Memory B cell (primary cell): ENCODE measurements around the gene U2AF1L4.

Source experiments
- ATAC-seq: fragments of 150-1000 bp; cut with Tn5 transposase; 2 replicates; pipeline ENCODE4 v1.10.0; 2021; ENCODE audit warnings: low read depth, mild to moderate bottlenecking, moderate library complexity
- DNase-seq, 2 donors: peaks; one replicate each; pipeline ENCODE4 v3.0.0; 2022; ENCODE audit warnings: low spot score in 2 of 2
- H3K27ac Mint-ChIP-seq: one replicate; pipeline ENCODE4 v1.8.0; 2022; ENCODE audit warnings: mild to moderate bottlenecking, moderate library complexity, mixed read lengths
- H3K27me3 Mint-ChIP-seq: one replicate; pipeline ENCODE4 v1.8.0; 2022; ENCODE audit warnings: mixed read lengths
- H3K36me3 Mint-ChIP-seq: one replicate; pipeline ENCODE4 v1.8.0; 2022; ENCODE audit warnings: mild to moderate bottlenecking, mixed read lengths
- H3K4me1 Mint-ChIP-seq: one replicate; pipeline ENCODE4 v1.8.0; 2022; ENCODE audit warnings: mixed read lengths
- H3K4me3 Mint-ChIP-seq: one replicate; pipeline ENCODE4 v1.8.0; 2022; ENCODE audit warnings: mild to moderate bottlenecking, moderate library complexity, mixed read lengths
- H3K9me3 Mint-ChIP-seq: one replicate; pipeline ENCODE4 v1.8.0; 2022; ENCODE audit warnings: mixed read lengths

Gene U2AF1L4

GRCh38 chr19:35785339-35785627, 40.1 kb upstream of the U2AF1L4 start:
- no peak overlapping the region for H3K27ac Mint-ChIP-seq
- no peak overlapping the region for H3K4me3 Mint-ChIP-seq
- peaks cover 7% of the 10 kb centered on the region for H3K36me3 Mint-ChIP-seq
- H3K9me3 Mint-ChIP-seq, result no peaks in the 10 kb centered on the region
- no peaks in the 10 kb centered on the region for H3K4me1 Mint-ChIP-seq
- no peaks in the 10 kb centered on the region for H3K27me3 Mint-ChIP-seq
- ATAC-seq (no peak), DNase-seq (no peak)

GRCh38 chr19:35784503-35785338, 39.5 kb upstream of the U2AF1L4 start:
- ATAC-seq (no peak), DNase-seq (no peak)
- H3K4me1 Mint-ChIP-seq, result no peaks in the 10 kb centered on the region
- H3K27me3 Mint-ChIP-seq, result no peaks in the 10 kb centered on the region
- no peak overlapping the region for H3K4me3 Mint-ChIP-seq
- H3K9me3 Mint-ChIP-seq, result no peaks in the 10 kb centered on the region
- no peak overlapping the region for H3K27ac Mint-ChIP-seq
- peaks cover 8% of the 10 kb centered on the region for H3K36me3 Mint-ChIP-seq

- H3K9me3 Mint-ChIP-seq, result no peaks in the 10 kb centered on the region
- no peaks in the 10 kb centered on the region for H3K4me1 Mint-ChIP-seq
- no peak overlapping the region for H3K27ac Mint-ChIP-seq
- no peaks in the 10 kb centered on the region for H3K27me3 Mint-ChIP-seq
- ATAC-seq, result no peak
- no peak for DNase-seq
- H3K36me3 Mint-ChIP-seq, result peaks cover 9% of the 10 kb centered on the region
- no peak overlapping the region for H3K4me3 Mint-ChIP-seq
Observed at GRCh38 chr19:35783469-35784434, 38.5 kb upstream of the U2AF1L4 start.

GRCh38 chr19:35782589-35782988, 37.4 kb upstream of the U2AF1L4 start:
- H3K4me1 Mint-ChIP-seq, result no peaks in the 10 kb centered on the region
- H3K36me3 Mint-ChIP-seq, result peaks cover 9% of the 10 kb centered on the region
- no peak overlapping the region for H3K27ac Mint-ChIP-seq
- no peak for DNase-seq
- H3K4me3 Mint-ChIP-seq, result no peak overlapping the region
- H3K9me3 Mint-ChIP-seq, result no peaks in the 10 kb centered on the region
- no peak for ATAC-seq
- no peaks in the 10 kb centered on the region for H3K27me3 Mint-ChIP-seq

DNA sequence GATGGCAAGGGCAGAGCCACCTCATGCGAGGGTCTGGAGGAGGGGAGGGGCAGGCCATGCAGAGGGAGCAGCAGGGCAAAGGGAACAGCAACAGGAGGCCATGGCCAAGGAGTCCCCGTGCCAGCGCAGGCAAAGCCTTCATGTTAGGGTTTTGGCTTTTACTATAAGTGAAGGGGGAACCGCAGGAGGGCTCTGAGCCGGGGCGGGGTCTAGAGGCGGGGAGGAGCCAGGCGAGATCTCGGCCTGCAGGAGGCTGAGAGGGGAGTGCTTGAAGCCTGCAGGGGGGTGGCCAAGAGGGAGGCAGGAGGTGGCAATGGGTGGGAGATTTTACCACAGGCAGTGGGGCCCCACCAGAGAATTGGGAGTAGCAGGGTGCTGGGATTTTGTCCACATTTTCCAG, 36.4 kb upstream of the U2AF1L4 start:
- no peak for ATAC-seq
- H3K4me1 Mint-ChIP-seq, result peaks cover 1% of the 10 kb centered on the region
- H3K9me3 Mint-ChIP-seq, result no peaks in the 10 kb centered on the region
- H3K27me3 Mint-ChIP-seq, result no peaks in the 10 kb centered on the region
- H3K27ac Mint-ChIP-seq, result no peak overlapping the region
- no peak for DNase-seq
- no peak overlapping the region for H3K4me3 Mint-ChIP-seq
- H3K36me3 Mint-ChIP-seq, result peaks cover 9% of the 10 kb centered on the region

GRCh38 chr19:35780717-35781116, 35.5 kb upstream of the U2AF1L4 start:
- peaks cover 7% of the 10 kb centered on the region for H3K4me1 Mint-ChIP-seq
- H3K27me3 Mint-ChIP-seq, result no peaks in the 10 kb centered on the region
- H3K27ac Mint-ChIP-seq, result no peak overlapping the region
- H3K36me3 Mint-ChIP-seq, result peaks cover 9% of the 10 kb centered on the region
- ATAC-seq (no peak), DNase-seq (no peak)
- no peak overlapping the region for H3K4me3 Mint-ChIP-seq
- no peaks in the 10 kb centered on the region for H3K9me3 Mint-ChIP-seq

GRCh38 chr19:35780058-35780457, 34.8 kb upstream of the U2AF1L4 start:
- H3K27ac Mint-ChIP-seq, result no peak overlapping the region
- ATAC-seq (no peak), DNase-seq (no peak)
- peaks cover 7% of the 10 kb centered on the region for H3K4me1 Mint-ChIP-seq
- peaks cover 9% of the 10 kb centered on the region for H3K36me3 Mint-ChIP-seq
- H3K4me3 Mint-ChIP-seq, result no peak overlapping the region
- no peaks in the 10 kb centered on the region for H3K27me3 Mint-ChIP-seq
- no peaks in the 10 kb centered on the region for H3K9me3 Mint-ChIP-seq

DNA sequence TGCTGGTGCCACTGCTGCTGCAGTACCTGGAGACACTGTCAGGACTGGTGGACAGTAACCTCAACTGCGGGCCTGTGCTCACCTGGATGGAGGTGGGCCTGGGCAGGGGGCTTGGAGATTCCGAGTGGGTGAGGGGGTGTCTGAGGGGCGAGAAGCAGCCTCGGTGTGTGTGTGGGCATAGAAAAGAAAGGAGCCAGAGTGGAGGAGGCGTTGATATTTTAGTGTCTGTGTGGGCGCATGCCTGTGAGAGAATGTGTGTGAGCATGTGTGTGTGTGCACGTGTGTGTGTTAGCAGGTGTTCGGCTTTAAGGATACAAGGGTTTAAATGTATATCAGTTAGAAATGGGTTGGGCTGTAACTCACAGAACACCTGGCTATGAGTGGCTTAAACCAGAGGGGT, 33.8 kb upstream of the U2AF1L4 start:
- DNase-seq (no peak), ATAC-seq (no peak)
- Mint-ChIP-seq H3K27ac (no peak overlapping the region), H3K27me3 (no peaks in the 10 kb centered on the region), H3K4me3 (no peak overlapping the region), H3K36me3 (peaks cover 9% of the 10 kb centered on the region), H3K9me3 (no peaks in the 10 kb centered on the region), H3K4me1 (peaks cover 11% of the 10 kb centered on the region)

DNA sequence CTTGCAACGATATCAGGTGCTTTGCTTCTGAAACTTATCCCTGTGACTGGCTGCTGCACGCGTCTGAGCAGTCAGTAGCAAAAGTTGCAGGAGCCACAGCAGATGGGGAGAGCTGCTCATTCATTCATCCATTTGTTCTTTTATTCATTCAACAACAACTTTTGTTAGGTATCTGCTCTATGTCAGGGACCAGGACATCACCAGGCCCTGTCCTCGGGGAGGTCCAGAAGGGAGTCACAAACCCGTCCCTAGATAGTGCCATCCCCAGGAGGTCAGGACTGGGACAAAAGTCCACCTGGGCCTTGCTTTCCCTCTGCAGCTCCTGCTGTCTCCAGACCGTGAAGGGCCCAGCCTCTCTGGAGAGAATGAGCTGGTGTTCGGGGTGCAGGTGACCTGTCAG, 32.7 kb upstream of the U2AF1L4 start:
- Mint-ChIP-seq H3K27me3 (no peaks in the 10 kb centered on the region), H3K4me1 (peaks cover 11% of the 10 kb centered on the region), H3K27ac (no peak overlapping the region), H3K36me3 (peaks cover 6% of the 10 kb centered on the region), H3K4me3 (no peak overlapping the region), H3K9me3 (no peaks in the 10 kb centered on the region)
- no peak for DNase-seq
- ATAC-seq, result no peak

DNA sequence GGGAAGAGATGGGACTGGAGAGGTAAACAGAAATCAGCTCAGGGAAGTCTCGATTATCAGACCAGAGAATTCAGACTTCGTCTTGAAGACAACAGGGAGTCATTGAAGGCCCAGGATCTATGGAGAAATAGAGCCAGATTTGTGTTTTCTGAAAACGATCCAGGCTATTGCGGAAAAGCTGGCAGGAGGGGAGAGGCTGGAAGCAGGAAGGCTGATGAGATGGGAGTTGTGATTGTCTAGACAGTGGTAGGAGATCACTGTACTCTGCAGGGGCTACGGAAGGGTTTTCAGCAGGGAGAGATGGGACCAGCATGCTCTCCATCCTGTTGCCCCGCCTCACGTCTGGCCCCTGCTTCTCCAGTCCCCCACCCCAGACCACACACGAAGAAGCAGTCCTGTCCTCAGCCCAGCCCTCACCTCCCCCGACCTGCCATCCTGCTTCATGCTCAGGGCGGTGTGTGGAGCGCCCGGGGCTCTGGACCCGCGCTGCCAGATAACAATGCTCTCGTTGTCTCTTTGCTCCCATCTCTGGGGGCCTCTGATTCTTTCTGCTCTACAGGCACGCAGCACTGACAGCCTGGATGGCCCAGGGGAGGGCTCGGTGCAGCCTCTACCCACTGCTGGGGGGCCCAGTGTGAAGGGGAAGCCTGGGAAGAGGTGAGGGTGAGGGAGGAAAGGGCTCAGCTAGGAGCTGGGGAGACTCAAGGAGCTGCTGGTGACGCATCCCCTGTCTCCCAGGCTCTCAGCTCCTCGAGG, 32.0 kb upstream of the U2AF1L4 start:
- H3K4me3 Mint-ChIP-seq, result no peak overlapping the region
- peaks cover 11% of the 10 kb centered on the region for H3K4me1 Mint-ChIP-seq
- H3K36me3 Mint-ChIP-seq, result peaks cover 3% of the 10 kb centered on the region
- no peaks in the 10 kb centered on the region for H3K27me3 Mint-ChIP-seq
- H3K27ac Mint-ChIP-seq, result no peak overlapping the region
- no peaks in the 10 kb centered on the region for H3K9me3 Mint-ChIP-seq
- ATAC-seq (no peak), DNase-seq (no peak)

DNA sequence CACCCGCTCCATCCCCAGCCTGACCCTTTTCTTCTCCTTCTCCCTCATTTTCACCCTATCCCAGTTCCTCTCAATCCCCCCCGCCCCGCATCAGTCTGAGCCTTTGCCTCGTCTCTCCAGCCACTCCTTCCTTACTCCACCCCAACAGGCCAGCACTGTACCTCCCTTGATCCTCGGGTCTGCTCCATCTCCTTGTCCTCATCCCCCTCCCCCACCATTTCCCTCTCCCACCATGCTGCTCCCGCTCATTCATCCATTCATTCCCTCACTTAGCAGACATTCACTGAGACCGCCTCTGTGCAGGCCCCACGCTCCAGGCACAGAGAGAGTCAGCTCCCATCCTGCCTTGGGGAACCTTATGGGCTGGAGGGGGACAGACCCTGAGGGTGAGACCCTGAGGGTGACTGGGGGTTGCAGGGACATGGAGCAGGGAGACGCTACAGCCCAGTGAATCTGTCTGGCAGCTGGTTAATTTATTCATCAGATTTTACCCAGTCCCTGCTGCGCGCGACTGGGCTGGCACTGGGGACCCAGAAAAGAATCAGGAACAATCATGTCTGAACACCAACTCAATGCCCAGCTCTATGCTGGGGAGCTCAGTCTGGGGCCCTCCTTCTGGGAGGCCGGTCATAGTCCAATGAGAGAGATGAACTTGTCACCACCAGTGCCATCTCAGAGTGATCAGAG, 31.0 kb upstream of the U2AF1L4 start:
- DNase-seq (no peak), ATAC-seq (no peak)
- Mint-ChIP-seq H3K27ac (peak overlapping the region; percentile 83), H3K27me3 (no peaks in the 10 kb centered on the region), H3K9me3 (no peaks in the 10 kb centered on the region), H3K4me3 (peak overlapping the region; percentile 93), H3K4me1 (peaks cover 11% of the 10 kb centered on the region), H3K36me3 (peaks cover 2% of the 10 kb centered on the region)

DNA sequence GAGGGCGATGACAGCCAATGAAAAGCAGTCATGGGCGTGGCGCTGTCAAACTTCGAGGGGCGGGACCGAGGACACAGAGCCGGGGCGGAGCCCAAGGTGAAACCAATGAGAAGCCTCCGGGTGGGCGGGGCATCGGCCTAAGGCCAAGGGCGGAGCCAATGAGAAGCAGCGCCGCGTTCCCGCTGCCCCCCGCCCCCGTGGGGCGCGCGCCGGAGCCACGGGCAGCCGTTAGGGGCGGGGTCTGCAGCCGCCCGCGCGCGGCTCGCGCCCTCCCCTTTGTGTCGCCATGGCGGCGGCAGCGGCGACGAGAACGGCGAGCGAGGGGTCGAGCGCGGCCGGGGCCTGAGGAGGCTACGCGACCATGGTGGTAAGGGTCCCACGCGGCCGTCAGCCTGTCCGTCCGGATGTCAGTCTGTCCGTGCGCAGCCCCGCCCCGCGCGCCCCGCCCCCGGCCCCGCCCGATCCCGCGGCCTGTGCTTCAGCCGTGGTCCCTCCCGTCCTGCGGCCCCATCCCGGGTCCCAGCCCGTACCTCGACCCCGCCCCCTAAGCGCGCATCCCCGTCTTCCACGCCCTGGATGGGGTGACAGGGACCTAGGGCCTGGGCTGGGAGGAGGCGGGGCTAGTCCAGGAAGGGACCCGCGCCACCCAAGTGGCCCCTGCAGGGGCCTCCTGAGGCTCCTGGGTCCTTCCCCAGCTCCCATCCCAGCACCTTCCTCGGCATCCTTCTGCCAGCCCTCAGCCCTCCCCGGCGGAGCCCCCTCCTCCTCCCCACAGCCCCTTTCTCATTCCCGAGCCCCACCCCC, 30.3 kb upstream of the U2AF1L4 start, which contains the start of gene ARHGAP33:
Gene ARHGAP33 (plus strand): TSS at position 267 of the 804 bp plus-strand sequence. CDS start 95 bp downstream, at position 362.
- peak; percentile 97 for ATAC-seq

GRCh38 chr19:35775046-35775297, 29.8 kb upstream of the U2AF1L4 start:
- peaks cover 11% of the 10 kb centered on the region for H3K4me1 Mint-ChIP-seq
- no peak for DNase-seq
- ATAC-seq, result no peak
- H3K9me3 Mint-ChIP-seq, result no peaks in the 10 kb centered on the region
- no peak overlapping the region for H3K27ac Mint-ChIP-seq
- peak overlapping the region; percentile 82 for H3K4me3 Mint-ChIP-seq
- no peaks in the 10 kb centered on the region for H3K27me3 Mint-ChIP-seq
- peaks cover 2% of the 10 kb centered on the region for H3K36me3 Mint-ChIP-seq

More for the DNA sequence above, 30.3 kb upstream of the U2AF1L4 start, which contains the start of gene ARHGAP33:
- Mint-ChIP-seq H3K4me1 (peaks cover 11% of the 10 kb centered on the region), H3K27me3 (no peaks in the 10 kb centered on the region), H3K27ac (peak within 1 kb of the TSS; percentile 83), H3K36me3 (peaks cover 2% of the 10 kb centered on the region), H3K9me3 (no peaks in the 10 kb centered on the region), H3K4me3 (peak within 1 kb of the TSS; percentile 93)
- DNase-seq, result peak; percentile 95 to 97
